ENCODE results near the gene CYBA. TPM values are rescaled to one million over a fixed set of nuclear protein-coding genes. Genes with fewer than 3 reads are reported as not detected.
A peak's percentile ranks its signal among the peaks of the same experiment; 100 is the strongest.

The CYBA gene
- total and polyA plus RNA-seq, 9 of the 15 experiments (the other 6 are each of a cell fraction or from before 2014, with no cell fraction given), result 0.34 to 683 (median 93.0) TPM

- TF ChIP-seq CLOCK (CRISPR knock-in tag; IDR thresholded peaks at IDR 0.05; ENCODE audit: borderline replicate concordance) (no peak), JUNB (CRISPR knock-in tag; conservative IDR thresholded peaks at IDR 0.05) (no peak), ZEB2 (IDR thresholded peaks at IDR 0.05) (no peak), RBM34 (IDR thresholded peaks at IDR 0.05; ENCODE audit: borderline replicate concordance, insufficient read depth, low read length) (no peak), NR0B1 (IDR thresholded peaks at IDR 0.05; ENCODE audit: partially characterized antibody) (no peak), ZBTB17 (CRISPR knock-in tag; IDR thresholded peaks at IDR 0.05) (0 out of 2 replicates have a peak, but pooled peaks have one; percentile 35), ZNF239 (CRISPR knock-in tag; IDR thresholded peaks at IDR 0.05) (no peak), NR3C1 (CRISPR knock-in tag; IDR thresholded peaks at IDR 0.05) (no peak), CTCFL (IDR thresholded peaks at IDR 0.05; ENCODE audit: borderline replicate concordance, insufficient read depth, low read depth, low read length, poor library complexity, severe bottlenecking) (no peak), ZNF780A (CRISPR knock-in tag; IDR thresholded peaks at IDR 0.05) (no peak), MXI1 (IDR thresholded peaks at IDR 0.05; ENCODE audit: low read depth, low read length) (no peak), ZBTB9 (CRISPR knock-in tag; IDR thresholded peaks at IDR 0.05) (peak; percentile 58; the same call in 1 of the 2 replicates), FOS (IDR thresholded peaks at IDR 0.05; ENCODE audit: extremely low read depth, insufficient read length) (no peak), FOXA3 (CRISPR knock-in tag; conservative IDR thresholded peaks at IDR 0.05 in 1 of 2, IDR thresholded peaks at IDR 0.05 in 1 of 2) (peak in 1 of 2 experiments; percentile 88; a peak in 2 of 4 replicates)
- TF ChIP-seq, protein P1, sequence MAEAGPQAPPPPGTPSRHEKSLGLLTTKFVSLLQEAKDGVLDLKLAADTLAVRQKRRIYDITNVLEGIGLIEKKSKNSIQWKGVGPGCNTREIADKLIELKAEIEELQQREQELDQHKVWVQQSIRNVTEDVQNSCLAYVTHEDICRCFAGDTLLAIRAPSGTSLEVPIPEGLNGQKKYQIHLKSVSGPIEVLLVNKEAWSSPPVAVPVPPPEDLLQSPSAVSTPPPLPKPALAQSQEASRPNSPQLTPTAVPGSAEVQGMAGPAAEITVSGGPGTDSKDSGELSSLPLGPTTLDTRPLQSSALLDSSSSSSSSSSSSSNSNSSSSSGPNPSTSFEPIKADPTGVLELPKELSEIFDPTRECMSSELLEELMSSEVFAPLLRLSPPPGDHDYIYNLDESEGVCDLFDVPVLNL (CRISPR knock-in tag; IDR thresholded peaks at IDR 0.05; ENCODE audit: low read depth), result no peak
- TF ChIP-seq, protein P2, sequence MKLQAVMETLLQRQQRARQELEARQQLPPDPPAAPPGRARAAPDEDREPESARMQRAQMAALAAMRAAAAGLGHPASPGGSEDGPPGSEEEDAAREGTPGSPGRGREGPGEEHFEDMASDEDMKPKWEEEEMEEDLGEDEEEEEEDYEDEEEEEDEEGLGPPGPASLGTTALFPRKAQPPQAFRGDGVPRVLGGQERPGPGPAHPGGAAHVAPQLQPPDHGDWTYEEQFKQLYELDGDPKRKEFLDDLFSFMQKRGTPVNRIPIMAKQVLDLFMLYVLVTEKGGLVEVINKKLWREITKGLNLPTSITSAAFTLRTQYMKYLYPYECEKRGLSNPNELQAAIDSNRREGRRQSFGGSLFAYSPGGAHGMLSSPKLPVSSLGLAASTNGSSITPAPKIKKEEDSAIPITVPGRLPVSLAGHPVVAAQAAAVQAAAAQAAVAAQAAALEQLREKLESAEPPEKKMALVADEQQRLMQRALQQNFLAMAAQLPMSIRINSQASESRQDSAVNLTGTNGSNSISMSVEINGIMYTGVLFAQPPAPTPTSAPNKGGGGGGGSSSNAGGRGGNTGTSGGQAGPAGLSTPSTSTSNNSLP (IDR thresholded peaks at IDR 0.05; ENCODE audit: borderline replicate concordance, low read depth, low read length), result no peak
Observed at GRCh38 chr16:88651276-88651988, 579 bp upstream of the CYBA start (continued).
